ENCODE data around the gene EXOG. TPM values are rescaled to one million over a fixed set of nuclear protein-coding genes. Genes with fewer than 3 reads are reported as not detected.

Gene EXOG
- total RNA-seq, 6 experiments from 2014 or later = 2.7 to 5.3 (median 3.9) TPM

GRCh38 chr3:38533285-38533976 is 37.3 kb downstream of the EXOG start:
- DNase-seq = no peak
- TF ChIP-seq POLR2A (IDR thresholded peaks at IDR 0.05) = no peak
- no peak for TF ChIP-seq CTCF (IDR thresholded peaks at IDR 0.05)
- intact Hi-C loops (cut with DNase I) = no loop called here
- H3K9me3 ChIP-seq = no peaks in the 10 kb centered on the region
- no peaks in the 10 kb centered on the region for H3K4me1 ChIP-seq
- WGBS (ENCODE audit: insufficient coverage, low coverage, low lambda C conversion rate, missing lambda C conversion rate) = 90% methylated on average over 3 of the region's 13 CpGs
- no peak overlapping the region for H3K4me3 ChIP-seq
- H3K27ac ChIP-seq = no peak overlapping the region
- H3K27me3 ChIP-seq = no peaks in the 10 kb centered on the region
- peak in 1 of 4 donors; percentile 32 for ATAC-seq
- H3K36me3 ChIP-seq = no peaks in the 10 kb centered on the region

GRCh38 chr3:38534180-38534579 is 38.0 kb downstream of the EXOG start:
- WGBS (ENCODE audit: insufficient coverage, low coverage, low lambda C conversion rate, missing lambda C conversion rate) = 100% methylated on average over 1 of the region's 2 CpGs
- H3K36me3 ChIP-seq = no peaks in the 10 kb centered on the region

GRCh38 chr3:38534604-38535003 is 38.5 kb downstream of the EXOG start:
- DNase-seq (no peak), ATAC-seq (no peak)
- intact Hi-C loops (cut with DNase I) = no loop called here
- H3K27ac ChIP-seq = no peak overlapping the region
- H3K36me3 ChIP-seq = no peaks in the 10 kb centered on the region
- WGBS (ENCODE audit: insufficient coverage, low coverage, low lambda C conversion rate, missing lambda C conversion rate) = 93% methylated on average over 7 of the region's 7 CpGs
- H3K9me3 ChIP-seq = no peaks in the 10 kb centered on the region
- no peaks in the 10 kb centered on the region for H3K4me1 ChIP-seq
- TF ChIP-seq POLR2A (IDR thresholded peaks at IDR 0.05) (no peak), CTCF (IDR thresholded peaks at IDR 0.05) (no peak)
- no peaks in the 10 kb centered on the region for H3K27me3 ChIP-seq
- no peak overlapping the region for H3K4me3 ChIP-seq

More at GRCh38 chr3:38534180-38534579, 38.0 kb downstream of the EXOG start:
- Histone ChIP-seq H3K4me1 (no peaks in the 10 kb centered on the region), H3K27me3 (no peaks in the 10 kb centered on the region), H3K4me3 (no peak overlapping the region), H3K27ac (no peak overlapping the region), H3K9me3 (no peaks in the 10 kb centered on the region)
- intact Hi-C loops (cut with DNase I) = no loop called here
- ATAC-seq = no peak
- DNase-seq = no peak
- TF ChIP-seq CTCF (IDR thresholded peaks at IDR 0.05) (no peak), POLR2A (IDR thresholded peaks at IDR 0.05) (no peak)

- no peaks in the 10 kb centered on the region for H3K9me3 ChIP-seq
- no peaks in the 10 kb centered on the region for H3K27me3 ChIP-seq
- no peak for ATAC-seq
- H3K36me3 ChIP-seq = no peaks in the 10 kb centered on the region
- H3K27ac ChIP-seq = no peak overlapping the region
- intact Hi-C loops (cut with DNase I) = no loop called here
- DNase-seq = no peak
- TF ChIP-seq POLR2A (IDR thresholded peaks at IDR 0.05) (no peak), CTCF (IDR thresholded peaks at IDR 0.05) (no peak)
- no peak overlapping the region for H3K4me3 ChIP-seq
- no peaks in the 10 kb centered on the region for H3K4me1 ChIP-seq
- 78% methylated on average over 3 of the region's 3 CpGs for WGBS (ENCODE audit: insufficient coverage, low coverage, low lambda C conversion rate, missing lambda C conversion rate)
Observed at GRCh38 chr3:38536671-38537070, 40.5 kb downstream of the EXOG start.
